ENCODE measurements around the gene SYNE2. TPM values are rescaled to one million over a fixed set of nuclear protein-coding genes. Genes with fewer than 3 reads are reported as not detected.

Gene SYNE2
- total RNA-seq, 1 donor from 2014 or later, result 168 TPM

GRCh38 chr14:64213853-64214570, 361.2 kb downstream of the SYNE2 start:
- intact Hi-C loops (cut with micrococcal nuclease), result no loop called here

GRCh38 chr14:64215274-64215673, 362.5 kb downstream of the SYNE2 start:
- intact Hi-C loops (cut with micrococcal nuclease), result no loop called here

GRCh38 chr14:64215978-64216377, 363.2 kb downstream of the SYNE2 start:
- intact Hi-C loops (cut with micrococcal nuclease), result no loop called here

- intact Hi-C loops (cut with micrococcal nuclease), result no loop called here
Observed at GRCh38 chr14:64217308-64217707, 364.5 kb downstream of the SYNE2 start.

GRCh38 chr14:64217834-64218233, 365.0 kb downstream of the SYNE2 start:
- intact Hi-C loops (cut with micrococcal nuclease), result no loop called here

GRCh38 chr14:64218344-64219240, 365.8 kb downstream of the SYNE2 start:
- intact Hi-C loops (cut with micrococcal nuclease), result no loop called here

- intact Hi-C loops (cut with micrococcal nuclease), result no loop called here
Observed at GRCh38 chr14:64220056-64220455, 367.3 kb downstream of the SYNE2 start.

- intact Hi-C loops (cut with micrococcal nuclease), result no loop called here
Observed at GRCh38 chr14:64220466-64220865, 367.7 kb downstream of the SYNE2 start.

GRCh38 chr14:64221391-64222003, 368.7 kb downstream of the SYNE2 start:
- intact Hi-C loops (cut with micrococcal nuclease), result no loop called here

- intact Hi-C loops (cut with micrococcal nuclease), result no loop called here
Observed at GRCh38 chr14:64225151-64225757, 372.4 kb downstream of the SYNE2 start.

GRCh38 chr14:64227856-64228255, 375.1 kb downstream of the SYNE2 start:
- intact Hi-C loops (cut with micrococcal nuclease), result no loop called here

GRCh38 chr14:64229489-64229888, 376.7 kb downstream of the SYNE2 start:
- intact Hi-C loops (cut with micrococcal nuclease), result no loop called here

GRCh38 chr14:64232095-64232838, 379.5 kb downstream of the SYNE2 start:
- intact Hi-C loops (cut with micrococcal nuclease), result no loop called here

GRCh38 chr14:64232944-64233343, 380.1 kb downstream of the SYNE2 start:
- intact Hi-C loops (cut with micrococcal nuclease), result no loop called here

- intact Hi-C loops (cut with micrococcal nuclease), result no loop called here
Observed at GRCh38 chr14:64233531-64234190, 380.9 kb downstream of the SYNE2 start.

- intact Hi-C loops (cut with micrococcal nuclease), result no loop called here
Observed at GRCh38 chr14:64234877-64235651, 382.3 kb downstream of the SYNE2 start.

- intact Hi-C loops (cut with micrococcal nuclease), result no loop called here
Observed at GRCh38 chr14:64235652-64236640, 383.1 kb downstream of the SYNE2 start.

- intact Hi-C loops (cut with micrococcal nuclease), result no loop called here
Observed at GRCh38 chr14:64238049-64238448, 385.2 kb downstream of the SYNE2 start.

Measured in T-helper 1 cell treated with Interleukin-12 subunit alpha and Interleukin-12 subunit beta and Interleukin-4 antibody, amounts not matched to agents 30 ng/mL and 1 ng/mL, for 36 hours (primary cell).